UCSD-AML1 (cell line): Measurements from ENCODE around the gene CRB1.
A peak's percentile ranks its signal among the peaks of the same experiment; 100 is the strongest.

Experiments used
- DNase-seq: peaks from one replicate; lab custom pipeline; 2025; ENCODE audit not compliant: unreplicated experiment; lab: John Stamatoyannopoulos, UW

CRB1 gene

DNA sequence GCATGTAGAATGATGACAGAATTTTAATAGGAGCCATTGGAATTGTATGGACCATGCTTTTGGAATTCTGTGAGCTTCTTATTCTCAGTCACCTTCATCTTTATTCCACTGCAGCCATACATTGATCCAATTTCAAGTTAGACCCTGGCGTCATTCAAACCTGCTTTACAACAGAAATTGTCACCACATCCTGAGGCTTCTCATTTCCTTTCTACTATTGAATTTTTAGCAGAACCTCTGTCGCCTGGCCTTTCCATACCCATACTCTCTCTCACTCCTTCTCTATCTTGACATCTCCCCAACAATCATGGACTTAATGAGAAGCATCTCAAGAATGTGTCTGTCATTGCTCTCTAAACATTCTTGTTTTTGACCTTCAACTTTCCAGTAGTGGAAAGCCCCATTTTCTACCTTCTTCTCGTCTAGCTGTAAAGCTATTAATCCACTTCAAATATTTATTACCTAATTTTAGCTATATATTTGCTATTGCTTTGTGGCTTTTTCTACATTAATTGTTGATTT is 74.1 kb downstream of the CRB1 start:
- DNase-seq, result no peak

DNA sequence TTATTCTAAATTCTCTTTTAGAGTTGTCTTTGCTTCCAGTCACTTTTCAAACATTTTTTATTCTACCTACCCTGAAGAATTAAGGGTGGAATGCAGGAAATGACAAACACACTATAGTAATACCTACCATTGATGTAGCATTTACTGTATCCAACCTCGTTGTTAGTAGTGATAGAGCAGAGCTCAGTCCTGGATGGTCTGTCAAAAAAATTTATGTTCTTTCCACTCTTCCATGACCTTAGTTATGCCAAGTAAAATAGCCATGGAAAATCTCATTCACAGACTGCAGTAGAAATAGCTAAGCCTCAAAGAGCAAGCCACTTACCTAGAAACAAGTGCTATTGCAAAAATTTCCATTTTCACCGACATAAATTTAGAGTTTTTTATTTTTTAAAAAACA is 74.6 kb downstream of the CRB1 start:
- DNase-seq, result no peak

DNA sequence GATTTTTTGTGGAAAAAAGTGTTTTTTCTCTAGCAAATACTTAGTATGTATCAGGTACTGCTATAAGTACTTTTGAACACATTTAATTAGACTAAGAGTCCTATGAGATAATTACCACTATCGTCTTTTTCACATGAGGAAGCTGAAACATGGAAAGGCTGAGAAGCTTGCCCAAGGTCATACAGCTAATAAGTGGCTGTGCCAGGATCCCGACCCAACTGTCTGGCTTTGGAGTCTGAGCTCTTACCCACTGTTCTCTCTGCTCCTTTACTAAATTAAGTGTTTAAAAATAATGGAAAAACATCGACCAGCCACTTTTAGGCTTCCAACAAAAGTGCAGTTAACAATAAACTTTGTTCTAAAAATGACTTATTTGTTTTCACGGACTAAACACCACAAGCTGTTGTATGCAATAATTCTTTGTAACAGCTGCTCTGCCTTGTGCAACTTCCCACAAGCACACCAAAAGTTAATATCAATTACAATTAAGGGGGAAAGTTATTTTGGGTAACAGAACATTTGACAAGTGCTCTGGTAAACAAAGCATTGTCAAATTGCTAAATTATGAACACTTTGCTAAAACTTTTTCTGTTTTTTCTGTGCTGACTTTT is 75.7 kb downstream of the CRB1 start:
- DNase-seq, result no peak

DNA sequence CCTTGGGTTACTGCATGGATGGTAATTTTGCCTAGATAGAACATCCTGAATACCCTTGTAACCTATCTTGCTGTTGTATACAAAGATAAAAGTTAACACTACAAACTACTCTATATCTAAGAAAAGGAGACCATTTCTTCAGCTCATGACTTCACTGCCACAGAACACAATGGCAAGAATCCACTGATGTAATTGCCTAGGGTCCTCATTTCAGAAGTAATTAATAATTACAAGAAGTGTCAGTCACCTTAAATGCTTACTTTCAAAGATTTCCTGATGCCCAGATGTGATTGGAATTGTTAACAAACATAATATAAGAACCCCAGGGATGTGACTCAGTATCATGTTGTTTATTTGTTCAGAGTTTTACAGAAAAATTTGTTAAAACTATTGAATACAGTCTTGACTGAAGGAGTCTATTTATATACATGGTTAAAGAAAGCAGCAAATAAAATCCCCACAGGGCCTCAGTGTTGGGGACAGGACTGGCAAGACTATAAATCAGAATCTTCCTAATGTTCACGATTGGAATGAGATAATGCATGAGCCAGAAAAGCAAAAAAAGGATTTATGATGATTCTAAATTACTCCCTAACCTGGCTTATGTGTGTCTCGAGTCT is 83.9 kb downstream of the CRB1 start:
- DNase-seq, result no peak

DNA sequence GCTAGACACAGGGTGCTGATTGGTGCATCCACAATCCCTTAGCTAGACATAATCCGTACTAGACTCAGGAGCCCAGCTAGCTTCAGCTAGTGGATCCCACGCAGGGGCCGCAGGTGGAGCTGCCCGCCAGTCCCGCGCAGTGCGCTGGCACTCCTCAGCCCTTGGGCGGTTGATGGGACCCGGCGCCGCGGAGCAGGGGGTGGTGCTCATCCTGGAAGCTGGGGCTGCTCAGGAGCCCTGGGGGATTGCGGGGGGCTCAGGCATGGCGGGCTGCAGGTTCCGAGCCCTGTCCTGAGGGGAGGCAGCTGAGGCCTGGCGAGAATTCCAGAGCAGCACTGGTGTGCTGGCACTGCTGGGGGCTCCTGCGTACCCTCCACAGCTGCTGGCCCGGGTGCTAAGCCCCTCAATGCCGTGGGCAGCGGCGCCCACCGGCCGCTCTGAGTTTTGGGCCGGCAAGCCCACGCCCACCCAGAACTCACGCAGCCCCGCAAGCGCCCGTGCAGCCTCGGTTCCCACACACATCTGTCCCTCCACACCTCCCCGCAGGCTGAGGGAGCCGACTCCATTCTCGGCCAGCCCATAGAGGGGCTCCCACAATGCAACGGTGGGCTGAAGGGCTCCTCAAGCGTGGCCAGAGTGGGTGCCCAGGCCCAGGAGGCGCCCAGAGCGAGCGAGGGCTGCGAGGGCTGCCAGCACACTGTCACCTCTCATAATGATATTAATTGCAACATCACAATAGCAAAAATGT is 87.4 kb downstream of the CRB1 start:
- peak; percentile 6 for DNase-seq

DNA sequence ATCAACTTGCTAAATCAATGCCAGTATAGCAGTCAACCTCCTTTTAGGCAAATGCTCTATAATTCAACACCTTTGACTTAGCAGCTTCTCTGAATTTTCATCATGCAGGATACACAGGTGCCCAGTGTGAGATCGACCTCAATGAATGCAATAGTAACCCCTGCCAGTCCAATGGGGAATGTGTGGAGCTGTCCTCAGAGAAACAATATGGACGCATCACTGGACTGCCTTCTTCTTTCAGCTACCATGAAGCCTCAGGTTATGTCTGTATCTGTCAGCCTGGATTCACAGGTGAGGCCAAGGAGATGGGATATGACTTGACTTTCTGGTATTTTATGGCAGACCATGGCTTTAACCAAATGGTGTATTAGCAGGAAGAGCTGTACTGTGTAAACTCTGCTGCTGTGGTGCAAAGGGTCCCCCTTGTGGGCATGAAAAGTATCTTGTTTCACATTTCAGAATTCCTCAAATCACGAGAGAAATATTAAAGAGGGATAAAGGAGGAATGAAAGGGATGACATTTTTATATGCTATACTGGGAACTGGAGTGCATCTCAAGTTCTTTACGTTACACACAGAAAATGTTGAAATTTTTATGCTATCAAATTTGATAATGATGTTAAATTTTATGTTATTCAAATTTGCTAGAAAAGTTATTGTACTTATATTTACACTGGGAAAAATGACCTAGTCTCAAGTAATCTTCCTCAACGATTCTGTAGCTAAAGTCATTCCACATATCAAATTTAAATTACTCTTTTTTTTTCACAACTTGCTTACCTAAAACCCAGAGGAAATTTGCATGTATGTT is 88.9 kb downstream of the CRB1 start:
- peak; percentile 17 for DNase-seq

DNA sequence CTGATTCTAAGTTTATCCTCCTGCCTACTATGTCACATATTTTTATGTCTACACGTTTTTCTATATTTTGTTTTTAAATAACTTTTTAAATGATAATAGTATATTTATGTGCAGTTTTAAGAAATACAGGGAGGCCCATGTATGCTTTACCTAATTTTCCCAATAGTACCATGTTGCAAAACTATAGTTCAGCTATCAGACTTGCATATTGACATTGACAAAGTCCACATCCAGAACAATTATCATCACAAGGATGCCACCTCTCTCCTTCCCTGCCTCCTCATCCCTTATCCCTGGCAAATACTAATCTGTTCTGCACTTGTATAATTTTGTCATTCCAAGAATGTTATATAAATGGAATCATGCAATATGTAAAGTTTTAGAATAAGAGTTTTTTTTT is 90.9 kb downstream of the CRB1 start:
- no peak for DNase-seq

DNA sequence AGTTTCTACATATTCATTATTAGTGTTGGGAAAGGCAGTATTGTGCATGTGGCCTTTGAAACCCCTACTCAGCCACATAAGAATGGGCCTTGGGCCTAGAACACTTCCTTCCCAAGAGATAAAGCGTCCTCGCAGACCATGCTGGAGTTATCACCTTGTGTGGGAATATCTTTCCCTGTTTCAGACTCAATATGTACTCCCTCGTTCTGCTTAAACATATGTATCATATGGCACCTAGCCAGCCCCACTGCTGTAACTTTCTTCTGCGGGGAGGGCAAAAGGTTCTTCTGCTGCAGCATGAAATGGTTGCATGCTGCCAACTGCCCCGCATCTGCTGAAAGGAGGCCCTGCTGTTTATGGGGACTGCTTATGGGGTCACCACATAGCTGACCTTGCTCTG is 92.0 kb downstream of the CRB1 start:
- DNase-seq, result no peak

DNA sequence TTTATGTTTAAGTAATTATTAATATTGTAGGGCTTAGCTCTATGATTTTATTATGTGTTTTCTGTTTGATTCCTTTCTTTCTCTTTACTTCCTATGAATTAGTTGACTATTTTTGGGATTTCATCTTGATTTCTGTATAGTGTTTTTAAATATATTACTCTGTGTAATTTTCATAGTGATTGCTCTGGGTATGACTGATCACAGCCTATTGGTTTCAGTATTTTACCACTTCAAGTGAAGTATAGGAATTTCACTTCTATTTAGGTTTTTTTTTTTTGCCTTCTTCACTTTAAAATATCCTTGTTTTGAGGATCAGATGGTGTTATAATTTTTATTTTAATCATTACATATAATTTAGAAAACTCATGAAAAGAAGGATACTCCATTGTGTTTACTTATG is 94.8 kb downstream of the CRB1 start:
- DNase-seq, result no peak

DNA sequence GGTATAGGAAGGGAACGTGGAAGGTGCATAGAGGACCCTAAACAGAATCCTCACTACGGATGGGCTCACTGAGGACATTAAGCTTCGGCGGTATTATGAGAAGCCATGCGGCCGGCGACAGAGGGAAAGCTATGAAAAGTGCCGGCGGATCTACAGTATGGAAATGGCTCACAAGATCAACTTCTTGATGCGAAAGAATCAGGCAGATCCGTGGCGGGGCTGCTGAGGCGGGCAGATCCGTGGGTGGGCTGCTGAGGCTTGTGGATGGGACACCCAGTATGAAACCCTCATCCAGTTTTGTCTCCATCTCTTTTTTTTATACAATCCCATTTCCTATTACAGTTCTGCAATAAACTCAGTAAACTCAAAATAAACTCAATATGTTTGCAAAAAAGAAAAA is 95.8 kb downstream of the CRB1 start:
- DNase-seq, result no peak

DNA sequence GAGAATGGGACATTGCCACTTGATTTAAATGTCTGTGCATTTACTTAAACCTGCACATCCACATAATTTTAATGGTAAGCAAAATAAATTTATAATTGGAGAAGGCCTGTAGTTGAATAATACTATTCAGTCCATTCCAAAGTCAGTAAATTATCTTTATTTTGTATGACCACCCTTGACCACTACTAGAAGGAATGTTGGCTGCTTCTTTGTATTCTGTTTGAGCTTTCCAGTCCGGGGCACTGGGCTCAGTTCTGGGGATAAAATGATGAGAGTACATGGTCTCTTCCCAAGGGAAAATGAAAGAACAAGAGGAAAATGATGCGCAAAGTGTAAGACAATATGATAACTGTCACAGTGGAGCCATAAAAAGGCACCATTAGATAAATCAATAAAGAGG is 98.9 kb downstream of the CRB1 start:
- no peak for DNase-seq

DNA sequence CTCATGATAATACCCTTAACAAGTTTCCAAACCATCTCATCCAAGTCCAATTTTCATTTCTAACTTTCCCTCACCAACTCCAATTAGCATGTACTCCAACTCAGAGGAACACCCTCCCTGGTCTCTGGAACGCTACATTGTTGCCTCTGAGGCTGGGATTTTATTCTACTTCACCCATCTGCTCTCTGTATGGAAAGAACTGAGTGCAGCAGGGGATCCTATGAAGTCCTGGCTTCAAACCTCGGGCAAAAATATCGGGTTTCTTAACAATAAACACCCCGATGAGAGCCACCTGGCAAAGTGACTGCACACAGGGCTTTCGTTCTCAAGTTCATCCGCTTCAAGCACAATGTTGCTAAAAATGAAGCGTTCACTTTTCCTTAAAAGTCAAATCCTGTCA is 99.6 kb downstream of the CRB1 start:
- no peak for DNase-seq

DNA sequence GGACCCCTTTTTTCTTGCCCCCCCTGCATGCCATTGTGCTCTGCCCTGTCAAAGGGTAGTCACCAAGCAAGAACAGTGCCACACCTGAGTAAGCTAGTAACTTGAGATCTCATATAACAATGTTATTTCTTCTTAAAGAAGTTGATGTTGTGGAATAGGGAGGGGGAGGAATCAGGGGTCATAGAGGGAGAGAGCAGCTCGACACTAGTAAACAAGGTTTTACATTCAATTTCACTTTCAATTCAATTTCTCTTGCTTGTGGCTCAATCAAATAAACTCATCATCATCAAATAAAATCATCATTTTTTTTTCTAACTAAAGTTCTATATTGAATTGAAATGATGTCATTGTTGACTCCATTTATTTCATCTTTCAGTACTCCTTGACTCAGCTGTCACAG is 106.4 kb downstream of the CRB1 start:
- no peak for DNase-seq

DNA sequence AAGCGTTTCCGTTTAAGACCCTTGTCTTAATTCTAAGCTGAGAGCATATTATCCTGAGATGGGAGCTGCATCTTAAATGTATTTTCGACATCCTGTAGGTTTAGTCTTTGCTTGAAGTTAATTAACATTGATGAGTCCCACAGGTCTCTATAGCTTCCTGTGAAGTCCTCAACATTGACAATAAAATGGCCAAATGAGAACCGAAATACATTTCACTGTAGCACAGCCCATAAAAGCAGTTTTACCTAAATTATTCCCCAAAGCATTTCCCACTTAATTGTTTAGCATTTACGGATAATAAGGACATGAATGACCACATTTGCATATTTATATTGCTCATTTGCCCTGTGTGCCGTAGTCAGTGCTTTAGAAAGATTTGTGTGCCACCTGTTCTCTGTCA is 116.4 kb downstream of the CRB1 start:
- DNase-seq, result no peak

DNA sequence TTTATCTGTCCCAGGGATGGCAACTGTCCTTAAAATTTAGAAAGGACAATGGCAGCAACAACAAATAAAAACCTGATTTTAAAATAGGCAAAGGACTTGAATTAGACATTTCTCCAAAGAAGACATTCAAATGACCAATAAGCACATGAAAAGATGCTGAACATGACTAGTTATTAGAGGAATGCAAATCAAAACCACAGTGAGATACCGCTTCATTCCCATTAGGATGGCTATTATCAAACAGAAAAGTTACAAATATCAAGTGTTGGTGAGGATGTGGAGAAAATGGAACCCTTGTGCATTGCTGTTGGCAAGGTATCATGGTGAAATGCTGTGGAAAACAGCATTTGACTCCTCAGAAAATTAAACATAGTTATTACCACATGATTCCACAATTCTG is 120.7 kb downstream of the CRB1 start:
- DNase-seq, result no peak

DNA sequence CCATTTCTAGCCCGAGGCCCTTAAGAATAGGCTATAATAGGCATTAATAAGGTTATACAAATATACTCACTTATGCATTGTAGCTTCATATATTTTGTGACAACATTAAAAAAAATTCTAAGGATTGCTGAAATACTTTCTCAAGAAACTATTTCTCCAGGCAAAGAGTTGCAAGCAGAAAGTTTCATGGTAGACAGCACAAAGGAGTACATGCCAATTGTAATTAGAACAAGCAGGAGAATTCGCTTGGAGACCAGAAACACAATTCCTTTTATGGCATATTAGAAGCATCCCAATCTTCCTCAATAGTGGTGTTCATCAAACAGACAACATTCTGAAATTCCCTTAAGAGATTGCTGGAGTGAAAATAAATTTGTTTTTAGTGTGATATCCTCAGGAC is 122.8 kb downstream of the CRB1 start:
- no peak for DNase-seq

DNA sequence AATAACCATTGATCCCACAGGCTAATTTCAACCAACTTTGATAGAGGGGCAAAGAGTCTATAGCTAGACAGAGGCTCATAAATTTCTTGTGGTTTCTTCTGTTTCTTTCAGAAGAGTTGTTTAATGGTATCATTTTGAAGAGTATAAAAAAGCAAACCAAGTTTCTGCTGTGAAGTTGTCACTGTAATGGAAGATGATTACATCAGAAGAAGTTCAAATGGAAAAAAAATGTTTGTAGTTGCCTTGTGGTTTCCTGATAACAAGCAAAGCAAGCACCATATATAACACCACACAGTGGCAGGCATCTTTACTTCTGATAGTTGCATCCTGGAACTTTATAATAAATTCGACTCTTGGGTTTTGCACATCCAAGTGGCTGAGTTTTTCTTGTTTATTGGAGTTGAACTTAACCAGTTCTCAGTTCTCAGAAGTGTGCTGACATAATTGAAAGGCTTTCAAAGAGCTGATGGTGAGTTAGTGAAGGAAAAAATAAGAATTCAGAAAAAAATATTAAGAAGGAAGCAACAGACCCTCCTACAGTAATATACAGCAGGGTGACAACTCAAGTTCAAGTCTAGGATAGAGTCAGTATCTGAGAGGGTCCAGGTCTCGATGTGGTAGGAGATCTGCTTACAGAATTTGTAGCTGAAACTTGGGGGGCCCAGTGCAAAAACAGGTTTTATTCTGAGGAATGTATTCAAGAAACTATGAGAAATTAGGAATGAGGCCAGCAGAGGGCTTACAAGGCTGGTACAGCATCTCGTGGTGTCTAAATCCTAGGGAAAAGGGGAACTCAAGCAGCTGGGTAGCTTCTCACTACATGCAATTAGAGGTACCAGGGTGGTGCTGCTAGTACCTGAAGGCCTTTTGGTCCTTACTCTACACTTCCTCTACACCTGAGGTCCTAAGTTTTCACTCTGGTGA is 123.5 kb downstream of the CRB1 start:
- DNase-seq, result peak; percentile 7

DNA sequence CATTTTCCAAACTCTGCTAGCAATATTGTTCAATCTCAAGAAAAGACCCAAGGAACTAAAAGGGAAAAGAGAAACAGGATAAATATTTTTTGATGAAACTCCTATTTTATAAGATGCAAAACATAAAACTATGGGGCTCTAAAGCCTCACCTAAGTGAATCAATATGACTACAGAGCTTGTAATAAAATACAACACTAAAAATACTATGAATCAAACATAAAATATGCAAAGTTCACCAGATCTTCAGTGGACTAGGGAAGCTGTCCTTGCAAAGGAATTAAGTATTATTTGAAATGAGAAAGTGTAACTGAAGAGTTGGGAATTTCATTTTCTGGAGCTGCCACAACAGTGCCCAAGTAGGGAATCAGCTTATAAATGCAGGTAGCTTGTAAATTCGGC is 124.5 kb downstream of the CRB1 start:
- DNase-seq, result no peak

DNA sequence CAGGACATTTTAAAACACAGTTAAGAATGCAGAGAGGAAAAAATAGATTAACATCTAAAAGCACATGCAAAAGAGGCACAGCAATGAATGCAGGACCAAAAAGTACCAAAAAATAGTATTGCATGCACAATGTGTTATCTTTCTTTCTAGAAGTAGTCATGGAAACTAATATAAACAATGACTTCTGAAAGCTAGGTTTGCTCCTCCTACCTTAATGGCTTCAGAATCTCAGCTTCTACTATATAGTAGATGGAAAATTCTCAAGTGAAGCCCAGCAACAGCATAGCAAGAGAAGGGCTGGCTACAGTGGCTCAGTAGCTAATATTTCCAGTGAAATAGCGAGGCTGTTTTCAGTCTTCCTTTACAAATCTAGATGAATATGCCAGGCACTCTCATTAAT is 125.1 kb downstream of the CRB1 start:
- DNase-seq, result no peak

DNA sequence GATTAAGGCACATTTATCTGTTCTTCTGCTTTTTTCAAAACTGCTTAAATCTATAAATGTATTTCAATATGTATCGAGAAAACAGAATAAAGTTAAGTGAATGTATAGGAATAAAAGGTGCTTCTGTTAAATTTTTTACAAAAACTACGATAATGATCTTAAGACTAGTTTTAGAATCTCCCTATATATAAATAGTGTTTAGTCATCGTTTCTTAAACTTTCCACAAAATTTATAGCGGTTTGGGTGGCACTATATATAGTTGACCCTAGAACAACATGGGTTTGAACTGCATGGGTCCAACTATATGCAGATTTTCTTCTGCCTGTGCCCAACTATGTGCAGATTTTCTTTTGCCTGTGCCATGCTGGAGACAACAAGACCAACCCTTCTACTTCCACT is 125.7 kb downstream of the CRB1 start:
- DNase-seq, result no peak
